Body of pancreas (tissue), 4 donors: ENCODE results near the gene KRTDAP.

Experiments used
- POLR2A ChIP-seq, 3 donors: fragments of 450-650 bp; IDR thresholded peaks; one replicate each; pipeline ENCODE4 v1.6.1; 2016; ENCODE audit warnings: antibody characterized with exemption in 3 of 3, mild to moderate bottlenecking in 2 of 3
- TF ChIP-seq, protein P1 (sequence below), 7 experiments: fragments of 450-650 bp in 4 of 7; fragments of 200-600 bp in 3 of 7; sonication (generic) in 3 of 7; IDR thresholded peaks; one replicate each; pipeline ENCODE4 v1.5.1; 2016 to 2019; ENCODE audit warnings: antibody characterized with exemption in 7 of 7

GRCh38 chr19:35493971-35494370 is 3.7 kb upstream of the KRTDAP start:
- TF ChIP-seq POLR2A (IDR thresholded peaks at IDR 0.05), result no peak
- TF ChIP-seq, protein P1, sequence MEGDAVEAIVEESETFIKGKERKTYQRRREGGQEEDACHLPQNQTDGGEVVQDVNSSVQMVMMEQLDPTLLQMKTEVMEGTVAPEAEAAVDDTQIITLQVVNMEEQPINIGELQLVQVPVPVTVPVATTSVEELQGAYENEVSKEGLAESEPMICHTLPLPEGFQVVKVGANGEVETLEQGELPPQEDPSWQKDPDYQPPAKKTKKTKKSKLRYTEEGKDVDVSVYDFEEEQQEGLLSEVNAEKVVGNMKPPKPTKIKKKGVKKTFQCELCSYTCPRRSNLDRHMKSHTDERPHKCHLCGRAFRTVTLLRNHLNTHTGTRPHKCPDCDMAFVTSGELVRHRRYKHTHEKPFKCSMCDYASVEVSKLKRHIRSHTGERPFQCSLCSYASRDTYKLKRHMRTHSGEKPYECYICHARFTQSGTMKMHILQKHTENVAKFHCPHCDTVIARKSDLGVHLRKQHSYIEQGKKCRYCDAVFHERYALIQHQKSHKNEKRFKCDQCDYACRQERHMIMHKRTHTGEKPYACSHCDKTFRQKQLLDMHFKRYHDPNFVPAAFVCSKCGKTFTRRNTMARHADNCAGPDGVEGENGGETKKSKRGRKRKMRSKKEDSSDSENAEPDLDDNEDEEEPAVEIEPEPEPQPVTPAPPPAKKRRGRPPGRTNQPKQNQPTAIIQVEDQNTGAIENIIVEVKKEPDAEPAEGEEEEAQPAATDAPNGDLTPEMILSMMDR (IDR thresholded peaks at IDR 0.05), result no peak
